ENCODE measurements around the gene JARID2. TPM values are rescaled to one million over a fixed set of nuclear protein-coding genes. Genes with fewer than 3 reads are reported as not detected.

The JARID2 gene
- total RNA-seq, 1 experiment from 2014 or later, result 23.6 TPM

DNA sequence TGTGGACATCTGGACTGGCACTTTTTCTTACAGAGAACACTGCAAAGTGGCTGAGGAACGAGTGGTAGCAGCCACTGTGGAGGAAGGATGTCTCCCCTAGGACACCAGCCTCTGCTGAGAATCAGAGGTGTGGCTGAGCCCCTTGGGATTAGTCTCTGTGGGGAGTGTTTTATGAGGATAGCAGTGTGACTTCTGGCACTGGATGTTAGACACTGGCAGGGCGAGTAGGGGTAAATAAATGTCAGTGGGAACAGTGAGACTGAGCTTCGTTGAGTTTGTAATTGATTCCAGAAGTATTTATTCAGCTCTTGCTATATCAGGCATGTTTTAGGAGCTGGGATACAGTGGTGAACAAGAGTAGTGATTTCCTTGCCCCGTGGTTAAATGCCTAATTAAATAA, 124.0 kb downstream of the JARID2 start (continued):
- TF ChIP-seq ZNF274 (IDR thresholded peaks at IDR 0.05; ENCODE audit: low read depth, low read length) (no peak), CEBPB (IDR thresholded peaks at IDR 0.05; ENCODE audit: low read depth) (no peak), POLR2A (IDR thresholded peaks at IDR 0.05; ENCODE audit: borderline replicate concordance, extremely low read depth, insufficient read depth, insufficient read length) (no peak), SP1 (IDR thresholded peaks at IDR 0.05; ENCODE audit: low read depth) (no peak), TCF7L2 (IDR thresholded peaks at IDR 0.05; ENCODE audit: borderline replicate concordance, extremely low read depth, insufficient read depth, insufficient read length) (no peak), SIN3A (IDR thresholded peaks at IDR 0.05; ENCODE audit: low read depth) (no peak)

DNA sequence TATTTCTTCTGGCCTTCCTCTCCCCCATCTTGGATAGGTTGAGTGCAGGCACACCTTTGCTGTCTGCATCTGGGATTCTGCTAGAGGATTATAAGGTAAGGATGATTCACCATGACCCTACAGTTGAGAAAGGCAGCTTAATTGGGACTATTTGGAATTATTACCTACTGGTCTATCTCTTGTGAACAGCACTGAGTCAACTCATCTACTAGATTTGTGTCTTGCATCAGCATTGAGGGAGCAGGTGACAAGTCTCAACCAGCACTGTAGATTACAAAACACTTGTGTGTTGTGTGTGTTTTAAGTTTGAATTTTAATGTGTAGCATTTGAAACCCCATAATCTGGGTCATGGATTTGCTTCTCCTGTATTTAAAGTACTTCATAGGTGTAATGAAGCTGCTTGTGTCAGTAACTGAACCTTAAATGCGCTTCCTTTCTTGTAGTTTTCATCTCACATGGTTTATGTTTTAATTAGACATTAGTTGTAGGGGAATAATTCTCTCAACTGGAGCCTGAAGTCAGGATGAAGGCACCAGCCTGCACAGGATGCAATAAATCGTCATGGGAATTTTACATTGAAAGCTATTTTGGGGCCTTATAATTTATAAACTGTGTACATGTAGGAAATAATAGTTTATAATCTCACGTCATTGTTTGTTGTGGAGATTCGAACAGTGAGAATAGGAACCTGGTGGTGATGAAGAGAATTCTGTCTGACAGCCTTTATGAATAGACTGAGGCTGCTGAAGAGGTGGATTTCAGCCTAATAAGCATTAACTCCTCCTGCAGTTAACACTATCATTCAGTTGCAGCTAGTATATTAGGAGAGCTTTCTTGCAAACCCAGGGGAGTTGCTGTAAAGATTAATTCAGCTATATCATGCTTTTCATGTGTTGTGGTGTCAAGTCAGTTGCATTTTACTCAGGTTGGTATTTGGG, 125.1 kb downstream of the JARID2 start:
- peaks cover 82% of the 10 kb centered on the region for H3K79me2 ChIP-seq (ENCODE audit: insufficient read depth, low read length)
- no peak for TF ChIP-seq FOSL1 (IDR thresholded peaks at IDR 0.05; ENCODE audit: low read depth)
- TF ChIP-seq EZH2 (IDR thresholded peaks at IDR 0.05), result no peak
- no peak for TF ChIP-seq RAD21 (IDR thresholded peaks at IDR 0.05; ENCODE audit: low read depth)
- H3K27me3 ChIP-seq (ENCODE audit: insufficient read depth, low read length), result no peaks in the 10 kb centered on the region
- no peak overlapping the region for H3K4me3 ChIP-seq (replicated peaks in 1 of 2; ENCODE audit: low read depth in 1 of 2, low read length in 2 of 2)
- H3K4me2 ChIP-seq (ENCODE audit: low read length), result no peak overlapping the region
- DNase-seq (ENCODE audit: low read depth, low spot score) (no peak), ATAC-seq (no peak)
- BruUV-seq (replicated peaks), result no TSS peak
- no peak overlapping the region for H2AFZ ChIP-seq (ENCODE audit: low read depth, low read length, poor library complexity, severe bottlenecking)
- H3K4me1 ChIP-seq (ENCODE audit: control insufficient read depth in 1 of 2, insufficient read depth in 2 of 2, low read length in 2 of 2), result no peaks in the 10 kb centered on the region
- no peak overlapping the region for H3K9ac ChIP-seq (ENCODE audit: low read length)
- no peak overlapping the region for H3K27ac ChIP-seq (ENCODE audit: low read depth, low read length)
- H3K9me3 ChIP-seq (ENCODE audit: control insufficient read depth in 1 of 2, insufficient read depth in 1 of 2, low read depth in 1 of 2, low read length in 2 of 2), result no peaks in the 10 kb centered on the region
- ChIA-PET RAD21 (ENCODE audit: low non-redundant PET in 1 of 2, low total read pairs in 2 of 2, uncharacterized antibody in 2 of 2, unreplicated experiment in 2 of 2) (no interaction called here), POLR2A (no interaction called here), CTCF (no interaction called here)
- 0 out of 2 replicates have a peak, but pooled peaks cover 4% of the 10 kb centered on the region for H4K20me1 ChIP-seq (ENCODE audit: insufficient read depth)
- no peaks in the 10 kb centered on the region for H3K36me3 ChIP-seq (ENCODE audit: control insufficient read depth in 1 of 2, insufficient read depth in 2 of 2, low read length in 2 of 2)
- no peaks in the 10 kb centered on the region for H3K9me2 ChIP-seq (ENCODE audit: insufficient read depth)
- intact Hi-C loops (cut with micrococcal nuclease), result no loop called here
